MM.1S (cell line): ENCODE measurements around the gene ZNF710.

Experiments
- DNase-seq: peaks from one replicate; pipeline ENCODE4 v3.0.0-alpha.2; 2015
- H2AFZ ChIP-seq: fragments of 300-600 bp; sonication (generic); 2 replicates; pipeline ENCODE4 v1.6.0; 2016; ENCODE audit warnings: antibody characterized with exemption, low read length
- H3F3A ChIP-seq: fragments of 300-600 bp; sonication (generic); 2 replicates; pipeline ENCODE4 v1.6.1; 2016; ENCODE audit warnings: mild to moderate bottlenecking, antibody characterized with exemption, low read length, moderate library complexity, mixed read lengths; ENCODE audit not compliant: insufficient read depth
- H3K27ac ChIP-seq: fragments of 300-600 bp; sonication (generic); 2 replicates; pipeline ENCODE4 v1.5.1; 2016; ENCODE audit warnings: mild to moderate bottlenecking, low read length
- H3K27me3 ChIP-seq: fragments of 300-600 bp; sonication (generic); replicated peaks from 2 replicates; pipeline ENCODE4 v1.6.0; 2016; ENCODE audit warnings: low read length; ENCODE audit not compliant: insufficient read depth
- H3K36me3 ChIP-seq: fragments of 300-600 bp; sonication (generic); replicated peaks from 2 replicates; pipeline ENCODE4 v1.6.1; 2016; ENCODE audit warnings: mild to moderate bottlenecking, low read length, mixed read lengths; ENCODE audit not compliant: insufficient read depth
- H3K4me1 ChIP-seq: fragments of 300-600 bp; sonication (generic); 2 replicates; pipeline ENCODE4 v1.6.1; 2016; ENCODE audit warnings: low read length, mixed read lengths
- H3K4me2 ChIP-seq: fragments of 300-600 bp; sonication (generic); 2 replicates; pipeline ENCODE4 v1.6.0; 2016; ENCODE audit warnings: low read depth, low read length
- H3K4me3 ChIP-seq: fragments of 300-600 bp; sonication (generic); 2 replicates; pipeline ENCODE4 v1.5.1; 2016; ENCODE audit warnings: low read length, mixed read lengths
- H3K79me2 ChIP-seq: fragments of 300-600 bp; sonication (generic); 2 replicates; pipeline ENCODE4 v1.6.1; 2016; ENCODE audit warnings: mixed run types, low read length, mixed read lengths
- H3K9ac ChIP-seq: fragments of 300-600 bp; sonication (generic); 2 replicates; pipeline ENCODE4 v1.6.1; 2016; ENCODE audit warnings: low read length, mixed read lengths
- H3K9me2 ChIP-seq: fragments of 300-600 bp; sonication (generic); replicated peaks from 2 replicates; pipeline ENCODE4 v1.6.1; 2016; ENCODE audit warnings: mild to moderate bottlenecking, low read length, mixed read lengths; ENCODE audit not compliant: insufficient read depth
- H3K9me3 ChIP-seq: fragments of 300-600 bp; sonication (generic); replicated peaks from 2 replicates; pipeline ENCODE4 v1.6.1; 2016; ENCODE audit warnings: mild to moderate bottlenecking, low read length, mixed read lengths; ENCODE audit not compliant: insufficient read depth
- H4K20me1 ChIP-seq: fragments of 300-600 bp; sonication (generic); 2 replicates; pipeline ENCODE4 v1.6.1; 2016; ENCODE audit warnings: mild to moderate bottlenecking, low read length, moderate library complexity, mixed read lengths; ENCODE audit not compliant: insufficient read depth
- EZH2 ChIP-seq: fragments of 300-600 bp; sonication (generic); optimal IDR thresholded peaks from 2 replicates; pipeline ENCODE3; 2017; ENCODE audit warnings: low read depth, mild to moderate bottlenecking, antibody characterized with exemption, low read length, mixed read lengths
- EZH2phosphoT487 ChIP-seq: fragments of 300-600 bp; sonication (generic); IDR thresholded peaks from 2 replicates; pipeline ENCODE4 v1.6.1; 2018; ENCODE audit warnings: antibody characterized with exemption, low read length
- TF ChIP-seq, protein P1 (sequence below): fragments of 300-600 bp; sonication (generic); IDR thresholded peaks from 2 replicates; pipeline ENCODE4 v1.5.1; 2016; ENCODE audit warnings: antibody characterized with exemption, low read length, mixed read lengths

Gene ZNF710

DNA sequence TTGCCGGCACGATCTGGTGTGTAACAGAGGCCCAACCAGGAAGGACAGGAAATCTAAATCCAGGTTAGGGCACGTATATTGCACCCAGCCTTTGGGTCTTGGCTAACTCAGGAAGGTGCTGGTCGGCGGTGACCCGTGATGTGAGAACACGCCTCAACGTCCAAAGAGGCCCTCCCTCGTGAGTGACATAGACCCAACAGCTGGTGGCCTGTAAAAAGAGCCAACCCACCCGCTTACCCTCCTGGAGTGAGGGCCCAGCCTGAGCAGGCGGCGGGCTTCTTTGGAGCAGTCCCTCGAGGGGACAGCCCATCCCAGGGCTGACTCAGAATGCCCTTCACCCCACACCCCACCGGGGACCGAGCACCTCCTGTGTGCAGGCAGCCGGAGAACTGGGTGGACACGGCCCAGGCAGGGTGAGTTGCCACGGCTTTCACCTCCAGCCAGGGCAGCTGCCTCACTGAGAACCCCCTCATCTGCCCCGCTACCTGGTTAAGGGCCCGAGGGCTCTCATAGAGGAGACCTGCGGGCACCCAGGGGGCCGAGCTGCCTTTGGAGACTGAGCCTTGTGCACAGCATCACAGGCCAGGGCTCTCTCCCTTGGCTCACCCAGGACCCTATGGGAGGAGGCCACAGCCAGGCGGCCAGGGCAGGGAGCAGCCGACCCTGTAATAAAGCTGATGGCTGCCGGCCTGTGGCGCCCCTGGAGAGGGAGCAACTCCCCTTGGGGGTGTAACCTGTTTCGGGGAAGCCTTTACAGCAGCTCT, 41.8 kb downstream of the ZNF710 start:
- DNase-seq, result no peak
- H3K9ac ChIP-seq, result no peak overlapping the region
- no peaks in the 10 kb centered on the region for H3K36me3 ChIP-seq
- H2AFZ ChIP-seq, result no peak overlapping the region
- no peaks in the 10 kb centered on the region for H3K27me3 ChIP-seq
- TF ChIP-seq, protein P1, sequence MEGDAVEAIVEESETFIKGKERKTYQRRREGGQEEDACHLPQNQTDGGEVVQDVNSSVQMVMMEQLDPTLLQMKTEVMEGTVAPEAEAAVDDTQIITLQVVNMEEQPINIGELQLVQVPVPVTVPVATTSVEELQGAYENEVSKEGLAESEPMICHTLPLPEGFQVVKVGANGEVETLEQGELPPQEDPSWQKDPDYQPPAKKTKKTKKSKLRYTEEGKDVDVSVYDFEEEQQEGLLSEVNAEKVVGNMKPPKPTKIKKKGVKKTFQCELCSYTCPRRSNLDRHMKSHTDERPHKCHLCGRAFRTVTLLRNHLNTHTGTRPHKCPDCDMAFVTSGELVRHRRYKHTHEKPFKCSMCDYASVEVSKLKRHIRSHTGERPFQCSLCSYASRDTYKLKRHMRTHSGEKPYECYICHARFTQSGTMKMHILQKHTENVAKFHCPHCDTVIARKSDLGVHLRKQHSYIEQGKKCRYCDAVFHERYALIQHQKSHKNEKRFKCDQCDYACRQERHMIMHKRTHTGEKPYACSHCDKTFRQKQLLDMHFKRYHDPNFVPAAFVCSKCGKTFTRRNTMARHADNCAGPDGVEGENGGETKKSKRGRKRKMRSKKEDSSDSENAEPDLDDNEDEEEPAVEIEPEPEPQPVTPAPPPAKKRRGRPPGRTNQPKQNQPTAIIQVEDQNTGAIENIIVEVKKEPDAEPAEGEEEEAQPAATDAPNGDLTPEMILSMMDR, result no peak
- TF ChIP-seq EZH2phosphoT487, result no peak
- no peak for TF ChIP-seq EZH2
- H3K9me2 ChIP-seq, result no peaks in the 10 kb centered on the region
- H3K79me2 ChIP-seq, result peaks cover 85% of the 10 kb centered on the region
- H4K20me1 ChIP-seq, result no peaks in the 10 kb centered on the region
- peaks cover 23% of the 10 kb centered on the region for H3F3A ChIP-seq
- H3K4me3 ChIP-seq, result no peak overlapping the region
- no peak overlapping the region for H3K4me2 ChIP-seq
- peaks cover 35% of the 10 kb centered on the region for H3K4me1 ChIP-seq
- H3K27ac ChIP-seq, result no peak overlapping the region
- H3K9me3 ChIP-seq, result no peaks in the 10 kb centered on the region

DNA sequence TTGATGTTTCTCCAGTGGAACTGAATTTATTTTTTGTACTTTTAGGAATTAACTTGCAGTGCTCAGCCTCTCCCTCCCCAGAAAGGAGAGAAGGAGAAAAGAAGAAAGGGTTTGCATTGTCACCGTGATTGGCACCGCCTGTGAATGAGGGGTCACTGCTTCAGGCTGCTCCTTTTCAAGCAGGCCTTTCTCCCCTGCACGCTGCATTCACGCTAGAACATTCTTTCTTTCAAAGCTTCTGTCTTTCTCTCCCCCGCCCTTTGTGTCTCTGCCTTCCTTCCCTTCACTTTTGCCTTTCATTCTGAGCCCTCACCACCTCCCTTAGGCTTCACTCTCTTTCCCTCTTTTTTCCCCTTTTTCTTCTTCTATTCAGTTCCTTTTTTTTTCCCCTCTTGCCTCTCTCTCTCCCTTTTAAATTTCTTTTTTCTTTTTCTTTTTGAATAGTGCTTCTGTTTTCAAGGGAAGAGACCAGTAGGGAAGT, 42.4 kb downstream of the ZNF710 start:
- Histone ChIP-seq H3K27ac (no peak overlapping the region), H3F3A (peaks cover 23% of the 10 kb centered on the region), H3K4me2 (no peak overlapping the region), H3K79me2 (peaks cover 85% of the 10 kb centered on the region), H2AFZ (no peak overlapping the region), H3K9ac (no peak overlapping the region), H4K20me1 (no peaks in the 10 kb centered on the region), H3K9me2 (no peaks in the 10 kb centered on the region), H3K4me3 (no peak overlapping the region), H3K36me3 (no peaks in the 10 kb centered on the region), H3K9me3 (no peaks in the 10 kb centered on the region), H3K27me3 (no peaks in the 10 kb centered on the region), H3K4me1 (peaks cover 33% of the 10 kb centered on the region)
- DNase-seq, result no peak
- TF ChIP-seq EZH2 (no peak), EZH2phosphoT487 (no peak)
- TF ChIP-seq, protein P1, result no peak

DNA sequence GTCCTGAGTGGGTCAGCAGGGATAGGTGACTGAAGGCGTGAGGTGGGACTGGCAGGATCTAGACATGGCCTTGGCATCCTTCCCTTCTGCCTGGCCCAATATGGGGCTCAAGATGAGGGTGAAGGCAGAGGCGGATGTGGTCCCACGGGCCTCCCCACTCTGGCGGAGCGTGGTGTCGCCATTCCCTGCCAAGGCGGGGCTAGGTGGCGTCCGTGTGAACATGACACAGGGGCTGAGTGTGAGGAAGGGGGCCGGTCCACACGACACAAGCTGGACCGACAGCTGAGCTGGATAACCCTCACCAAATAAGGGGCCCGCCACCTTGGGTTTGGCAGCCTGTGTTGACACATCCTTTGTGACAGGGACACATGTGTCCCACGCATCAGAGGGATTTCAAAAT, 43.1 kb downstream of the ZNF710 start:
- no peaks in the 10 kb centered on the region for H3K9me3 ChIP-seq
- no peak overlapping the region for H3K9ac ChIP-seq
- H3K4me2 ChIP-seq, result no peak overlapping the region
- no peaks in the 10 kb centered on the region for H4K20me1 ChIP-seq
- H2AFZ ChIP-seq, result no peak overlapping the region
- no peak overlapping the region for H3K4me3 ChIP-seq
- H3K27ac ChIP-seq, result no peak overlapping the region
- DNase-seq, result no peak
- peaks cover 23% of the 10 kb centered on the region for H3F3A ChIP-seq
- no peaks in the 10 kb centered on the region for H3K36me3 ChIP-seq
- peaks cover 87% of the 10 kb centered on the region for H3K79me2 ChIP-seq
- no peak for TF ChIP-seq EZH2
- TF ChIP-seq, protein P1, result no peak
- no peak for TF ChIP-seq EZH2phosphoT487
- H3K4me1 ChIP-seq, result peaks cover 33% of the 10 kb centered on the region
- H3K9me2 ChIP-seq, result no peaks in the 10 kb centered on the region
- H3K27me3 ChIP-seq, result no peaks in the 10 kb centered on the region
